GM12878 (cell line): Measurements from ENCODE around the gene SLC6A9. TPM values are rescaled to one million over a fixed set of nuclear protein-coding genes. Genes with fewer than 3 reads are reported as not detected.

Experiments
- ATAC-seq: fragments of 200-7000 bp; cut with Tn5 transposase; 3 replicates; pipeline ENCODE4 v1.9.1; 2020; ENCODE audit warnings: mild to moderate bottlenecking, moderate library complexity
- BruUV-seq: library from RNA; stranded (reverse); fragments of 400-500 nt; replicated peaks from 2 replicates; lab custom pipeline; 2021; lab: Mats Ljungman, UMichigan
- CTCF ChIA-PET: fragments of 300-600 bp; sonication (Branson Sonifier 250); formaldehyde crosslinking; extraction: SDS; loops from one replicate; lab custom pipeline; 2021; ENCODE audit warnings: inconsistent platforms; lab: Yijun Ruan, JAX
- POLR2A ChIA-PET: fragments of 350-600 bp; formaldehyde crosslinking; extraction: SDS; loops from one replicate; lab custom pipeline; 2021; ENCODE audit warnings: inconsistent platforms; lab: Charles Lee
- RAD21 ChIA-PET: fragments of 300-600 bp; sonication (Branson Sonifier 250); formaldehyde crosslinking; loops from one replicate; lab custom pipeline; 2023; ENCODE audit warnings: antibody characterized with exemption; ENCODE audit not compliant: unreplicated experiment; lab: Charles Lee
- SMC1A ChIA-PET: fragments of 300-600 bp; sonication (Branson Sonifier 250); formaldehyde crosslinking; loops from one replicate; lab custom pipeline; 2023; ENCODE audit not compliant: unreplicated experiment, uncharacterized antibody; lab: Charles Lee
- DNase-seq: peaks from one replicate; pipeline ENCODE4 v3.0.0-alpha.2; 2011; ENCODE audit warnings: low read depth, low spot score
- FAIRE-seq: peaks from 3 replicates; lab custom pipeline; 2011; peaks lifted over from hg19 to GRCh38; lab: Jason Lieb, UNC
- H2AFZ ChIP-seq: 2 replicates; pipeline ENCODE4 v1.6.0; 2011; ENCODE audit warnings: low read depth, low read length, control low read depth; ENCODE audit not compliant: control insufficient read depth
- H3K27ac ChIP-seq: 2 replicates; pipeline ENCODE4 v1.5.1; 2011; ENCODE audit warnings: control low read depth; ENCODE audit not compliant: control insufficient read depth, insufficient read depth
- H3K27me3 ChIP-seq, 2 experiments: replicated peaks in 1 of 2; 2 replicates each; pipeline versions ENCODE4 v1.6.0 to v1.6.1; 2011; ENCODE audit warnings: low read length in 1 of 2; ENCODE audit not compliant: control insufficient read depth in 2 of 2, insufficient read depth in 2 of 2
- H3K36me3 ChIP-seq, 2 experiments: 2 replicates each; pipeline ENCODE4 v1.5.1; 2011; ENCODE audit warnings: low read length in 1 of 2; ENCODE audit not compliant: control insufficient read depth in 2 of 2, insufficient read depth in 2 of 2
- H3K4me1 ChIP-seq: 2 replicates; pipeline ENCODE4 v1.6.1; 2011; ENCODE audit warnings: mild to moderate bottlenecking, low read length, moderate library complexity, mixed read lengths; ENCODE audit not compliant: control insufficient read depth, insufficient read depth
- H3K4me2 ChIP-seq: 2 replicates; pipeline ENCODE4 v1.6.0; 2011; ENCODE audit warnings: control low read depth; ENCODE audit not compliant: control insufficient read depth, insufficient read depth
- H3K4me3 ChIP-seq: fragments of 200-600 bp; sonication (generic); 2 replicates; pipeline ENCODE4 v1.5.1; 2016
- H3K79me2 ChIP-seq: 2 replicates; pipeline ENCODE4 v1.6.0; 2011; ENCODE audit warnings: low read length; ENCODE audit not compliant: control insufficient read depth, insufficient read depth
- H3K9ac ChIP-seq: 2 replicates; pipeline ENCODE4 v1.8.0; 2011; ENCODE audit warnings: low read length, control low read depth, mixed read lengths; ENCODE audit not compliant: control insufficient read depth, insufficient read depth
- H3K9me3 ChIP-seq: replicated peaks from 3 replicates; pipeline ENCODE4 v1.5.1; 2011; ENCODE audit warnings: mild to moderate bottlenecking, low read length; ENCODE audit not compliant: control insufficient read depth, insufficient read depth
- H4K20me1 ChIP-seq: 2 replicates; pipeline ENCODE4 v1.6.0; 2011; ENCODE audit not compliant: control insufficient read depth, insufficient read depth
- CBX5 ChIP-seq: sonication (generic); IDR thresholded peaks from 2 replicates; pipeline ENCODE4 v1.6.1; 2016; ENCODE audit warnings: low read depth, moderate library complexity, mild to moderate bottlenecking, inconsistent platforms
- IRF3 ChIP-seq: fragments of 450-650 bp; IDR thresholded peaks from 2 replicates; pipeline ENCODE4 v1.6.1; 2014; ENCODE audit warnings: mild to moderate bottlenecking
- KAT2A ChIP-seq: conservative IDR thresholded peaks from 2 replicates; pipeline ENCODE4 v1.6.1; 2011; ENCODE audit warnings: low read depth, low read length; ENCODE audit not compliant: control insufficient read depth
- MEF2A ChIP-seq: IDR thresholded peaks from 2 replicates; pipeline ENCODE4 v1.6.1; 2011; ENCODE audit warnings: low read depth, mild to moderate bottlenecking, low read length, moderate library complexity; ENCODE audit not compliant: insufficient read depth
- NR2C1 ChIP-seq: fragments of 450-650 bp; IDR thresholded peaks from 2 replicates; pipeline ENCODE4 v1.6.1; 2017; ENCODE audit warnings: antibody characterized with exemption, mild to moderate bottlenecking, moderate library complexity
- POLR2A ChIP-seq: IDR thresholded peaks from 2 replicates; pipeline ENCODE4 v1.6.1; 2011; ENCODE audit warnings: low read depth, mild to moderate bottlenecking, low read length
- RB1 ChIP-seq: fragments of 450-650 bp; formaldehyde crosslinking; IDR thresholded peaks from 2 replicates; pipeline ENCODE4 v1.6.1; 2017; ENCODE audit warnings: mild to moderate bottlenecking, borderline replicate concordance
- ZNF274 ChIP-seq: IDR thresholded peaks from one replicate; pipeline ENCODE4 v1.8.0; 2011; ENCODE audit not compliant: insufficient read length, insufficient read depth
- WGBS: methylation state at CpG from one replicate; pipeline ENCODE4 v1.1.6; 2016; ENCODE audit warnings: low lambda C conversion rate; ENCODE audit not compliant: insufficient replicate concordance, insufficient coverage; ENCODE audit errors: missing lambda C conversion rate; 5-methylcytosine and 5-hydroxymethylcytosine counted together
- in situ Hi-C: fragments of 300-500 bp; cut with MboI; formaldehyde crosslinking; loops from 9 replicates; pipeline ENCODE4 v1.14.3; 2018; ENCODE audit warnings: mixed read lengths
- intact Hi-C: fragments of 100-400 bp; cut with micrococcal nuclease; formaldehyde crosslinking; loops from one replicate; pipeline ENCODE4 v1.14.2; 2022; ENCODE audit not compliant: unreplicated experiment
- polyA plus RNA-seq, 11 experiments: library from polyadenylated mRNA; depleted of rRNA in 4 of 11; unstranded in 6 of 11; stranded (reverse) in 5 of 11; fragments of >200 nt; fragmentation: Nextera tagmentation in 4 of 11; fragmentation: Illumina TruSeq in 1 of 11; extraction: Ambion mirVana in 4 of 11; extraction: Trizol in 1 of 11; gene quantifications; 1 replicate in 1 of 11; 2 replicates in 10 of 11; pipeline versions ENCODE4 v1.2.1 to v1.2.3, GENCODE V29; 2011 to 2016; ENCODE audit warnings: inconsistent platforms in 2 of 11, missing spikeins in 2 of 11, low read depth in 1 of 11
- total RNA-seq, 4 experiments: library from RNA; depleted of rRNA in 3 of 4; stranded (reverse); fragments of >200 nt in 3 of 4; fragmentation: Illumina TruSeq in 1 of 4; extraction: Trizol in 1 of 4; gene quantifications; 2 replicates each; pipeline versions ENCODE4 v1.2.1 to v1.2.3, GENCODE V29; 2013 to 2021

SLC6A9 gene
- total and polyA plus RNA-seq, 10 of the 15 experiments (the other 5 are each of a cell fraction or from before 2014, with no cell fraction given), result 0.02 to 2.0 (median 0.63) TPM

- intact Hi-C loops (no loop called here), in situ Hi-C loops (no loop called here)
- Histone ChIP-seq H3K79me2 (no peaks in the 10 kb centered on the region), H2AFZ (no peak overlapping the region), H4K20me1 (no peaks in the 10 kb centered on the region), H3K9me3 (no peaks in the 10 kb centered on the region), H3K36me3 (no peaks in the 10 kb centered on the region), H3K9ac (no peak overlapping the region), H3K4me2 (no peak overlapping the region), H3K4me3 (no peak overlapping the region), H3K27me3 (no peaks in the 10 kb centered on the region; a peak in 1 of 4 replicates), H3K27ac (no peak overlapping the region), H3K4me1 (no peaks in the 10 kb centered on the region)
- FAIRE-seq (no peak), ATAC-seq (no peak), DNase-seq (no peak)
- SMC1A ChIA-PET, result no interaction called here
- CTCF ChIA-PET, result interaction anchor here (1.2 kb wide), 1 partner anchor 21 kb away, joined by 4 read pairs; no protein-coding TSS in a partner anchor
- WGBS, result 56% methylated on average over 20 of the region's 20 CpGs
- no TSS peak for BruUV-seq
- TF ChIP-seq POLR2A, result no peak
- TF ChIP-seq KAT2A, result no peak
- TF ChIP-seq ZNF274, result no peak
- no peak for TF ChIP-seq NR2C1
- no peak for TF ChIP-seq CBX5
- no peak for TF ChIP-seq RB1
- TF ChIP-seq IRF3, result no peak
- TF ChIP-seq MEF2A, result no peak
- RAD21 ChIA-PET, result interaction anchor here (1.5 kb wide), 1 partner anchor 18 kb away, joined by 3 read pairs; no protein-coding TSS in a partner anchor
- POLR2A ChIA-PET, result no interaction called here
These were observed 15.0 kb downstream of the SLC6A9 start for GRCh38 chr1:44016041-44016889.
